Duodenal mucosa (tissue), 2 donors: ENCODE measurements around the gene NTRK3.

Experiments used
- H3K27ac ChIP-seq: one replicate; pipeline ENCODE4 v1.7.0; 2013; ENCODE audit warnings: low read depth, low read length
- H3K27me3 ChIP-seq, 2 donors: one replicate each; pipeline ENCODE4 v1.7.0; 2013; ENCODE audit warnings: low read length in 2 of 2, control low read depth in 1 of 2; ENCODE audit not compliant: insufficient read depth in 2 of 2, control insufficient read depth in 1 of 2
- H3K36me3 ChIP-seq, 2 donors: one replicate each; pipeline ENCODE4 v1.7.0; 2013; ENCODE audit warnings: low read length in 2 of 2, control low read depth in 1 of 2; ENCODE audit not compliant: insufficient read depth in 2 of 2, control insufficient read depth in 1 of 2
- H3K4me1 ChIP-seq, 2 donors: one replicate each; pipeline ENCODE4 v1.7.0; 2013; ENCODE audit warnings: low read length in 2 of 2, control low read depth in 1 of 2; ENCODE audit not compliant: insufficient read depth in 2 of 2, control insufficient read depth in 1 of 2
- H3K4me3 ChIP-seq, 2 donors: one replicate each; pipeline ENCODE4 v1.7.0; 2013; ENCODE audit warnings: low read length in 2 of 2, low read depth in 1 of 2
- H3K9ac ChIP-seq, 2 donors: one replicate each; pipeline ENCODE4 v1.7.0; 2013; ENCODE audit warnings: low read length in 2 of 2, low read depth in 1 of 2
- H3K9me3 ChIP-seq, 2 donors: one replicate each; pipeline ENCODE4 v1.7.0; 2013; ENCODE audit warnings: low read length in 2 of 2, control low read depth in 1 of 2; ENCODE audit not compliant: control insufficient read depth in 1 of 2

NTRK3 gene

DNA sequence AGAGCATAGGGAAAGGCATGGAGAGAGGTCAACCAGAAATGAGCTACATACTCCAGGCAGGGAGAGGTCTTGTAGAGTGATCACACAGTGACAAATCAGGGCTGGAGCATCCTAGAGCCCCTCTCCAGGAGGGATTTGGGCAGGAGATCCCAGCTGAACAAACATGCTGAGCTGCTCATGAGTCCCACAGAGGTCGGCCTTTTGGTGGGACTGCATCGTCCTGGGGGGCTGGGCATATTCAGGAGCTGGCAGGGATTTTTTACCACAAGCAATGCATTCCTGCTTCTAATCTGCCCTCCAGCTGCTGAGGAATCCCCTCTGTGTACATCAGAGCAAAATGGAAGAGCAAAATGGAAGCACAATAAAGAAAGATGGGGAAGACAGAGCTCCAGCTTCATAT, 94.9 kb downstream of the NTRK3 start:
- Histone ChIP-seq H3K27ac (no peak overlapping the region), H3K4me3 (no peak overlapping the region), H3K36me3 (no peaks in the 10 kb centered on the region), H3K4me1 (no peaks in the 10 kb centered on the region), H3K27me3 (no peaks in the 10 kb centered on the region), H3K9ac (no peak overlapping the region), H3K9me3 (no peaks in the 10 kb centered on the region)

DNA sequence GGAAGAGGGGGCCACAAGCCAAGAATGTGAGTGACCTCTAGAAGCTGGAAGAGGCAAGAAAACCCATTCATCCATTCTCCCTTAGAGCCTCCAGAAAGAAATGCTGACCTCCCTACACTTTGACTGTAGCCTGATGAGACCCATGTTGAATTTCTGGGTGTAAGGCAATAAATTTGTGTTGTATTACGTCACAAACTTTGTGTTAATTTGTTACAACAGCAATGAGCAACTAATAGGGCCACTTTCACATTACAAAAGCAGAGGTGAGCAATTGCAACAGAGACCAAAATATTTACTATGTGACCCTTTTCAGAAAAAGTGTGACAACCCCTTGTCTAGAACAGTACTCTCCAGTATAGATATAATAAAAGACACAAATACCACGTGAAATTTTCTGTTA, 101.2 kb downstream of the NTRK3 start:
- Histone ChIP-seq H3K4me3 (no peak overlapping the region), H3K9me3 (no peaks in the 10 kb centered on the region)

DNA sequence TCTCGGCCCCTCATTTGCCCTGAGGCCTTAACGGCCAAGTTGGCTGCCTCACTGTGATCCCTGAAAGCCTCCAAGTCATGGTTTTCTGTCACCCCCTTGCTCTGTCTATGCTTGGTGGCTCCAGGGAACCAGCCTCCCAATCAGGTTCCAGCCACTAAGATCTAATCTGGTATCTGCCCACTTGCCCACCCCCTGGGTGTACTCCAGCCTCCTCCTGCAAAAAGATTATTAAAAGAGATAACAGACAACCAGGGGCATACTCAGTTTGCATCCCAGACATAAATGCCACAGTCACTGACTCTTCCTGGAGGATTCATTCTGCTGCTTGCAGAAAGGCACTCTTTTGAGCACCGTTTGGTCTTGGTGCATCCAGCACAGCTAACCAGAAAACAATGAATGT, 103.9 kb downstream of the NTRK3 start:
- Histone ChIP-seq H3K27ac (no peak overlapping the region), H3K4me3 (no peak overlapping the region), H3K9ac (no peak overlapping the region), H3K4me1 (no peaks in the 10 kb centered on the region), H3K27me3 (no peaks in the 10 kb centered on the region), H3K36me3 (no peaks in the 10 kb centered on the region), H3K9me3 (no peaks in the 10 kb centered on the region)

More for the DNA sequence above, 101.2 kb downstream of the NTRK3 start:
- H3K4me1 ChIP-seq = no peaks in the 10 kb centered on the region
- no peak overlapping the region for H3K9ac ChIP-seq
- no peak overlapping the region for H3K27ac ChIP-seq
- no peaks in the 10 kb centered on the region for H3K36me3 ChIP-seq
- no peaks in the 10 kb centered on the region for H3K27me3 ChIP-seq

DNA sequence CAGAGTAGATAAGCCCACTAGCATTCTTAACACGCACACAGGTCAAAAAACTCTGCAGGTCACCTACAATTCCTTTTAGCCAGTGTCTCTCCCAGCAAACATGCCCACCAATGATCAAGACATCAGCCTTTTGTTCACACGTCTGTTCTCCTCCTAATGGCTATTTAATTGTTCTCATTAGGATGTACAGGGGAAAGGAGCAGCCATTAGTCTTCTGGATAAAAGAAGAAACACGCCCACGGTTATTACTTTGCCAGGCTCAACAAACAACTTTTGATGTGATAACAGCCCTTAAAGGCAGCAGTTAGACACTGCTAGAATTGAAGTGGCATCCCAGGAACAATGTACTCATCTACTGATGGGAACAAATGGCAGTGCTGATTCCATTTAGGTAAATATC, 108.8 kb downstream of the NTRK3 start:
- no peak overlapping the region for H3K4me3 ChIP-seq
- no peaks in the 10 kb centered on the region for H3K4me1 ChIP-seq
- H3K27me3 ChIP-seq = no peaks in the 10 kb centered on the region
- no peak overlapping the region for H3K27ac ChIP-seq
- no peak overlapping the region for H3K9ac ChIP-seq
- no peaks in the 10 kb centered on the region for H3K9me3 ChIP-seq
- H3K36me3 ChIP-seq = no peaks in the 10 kb centered on the region

DNA sequence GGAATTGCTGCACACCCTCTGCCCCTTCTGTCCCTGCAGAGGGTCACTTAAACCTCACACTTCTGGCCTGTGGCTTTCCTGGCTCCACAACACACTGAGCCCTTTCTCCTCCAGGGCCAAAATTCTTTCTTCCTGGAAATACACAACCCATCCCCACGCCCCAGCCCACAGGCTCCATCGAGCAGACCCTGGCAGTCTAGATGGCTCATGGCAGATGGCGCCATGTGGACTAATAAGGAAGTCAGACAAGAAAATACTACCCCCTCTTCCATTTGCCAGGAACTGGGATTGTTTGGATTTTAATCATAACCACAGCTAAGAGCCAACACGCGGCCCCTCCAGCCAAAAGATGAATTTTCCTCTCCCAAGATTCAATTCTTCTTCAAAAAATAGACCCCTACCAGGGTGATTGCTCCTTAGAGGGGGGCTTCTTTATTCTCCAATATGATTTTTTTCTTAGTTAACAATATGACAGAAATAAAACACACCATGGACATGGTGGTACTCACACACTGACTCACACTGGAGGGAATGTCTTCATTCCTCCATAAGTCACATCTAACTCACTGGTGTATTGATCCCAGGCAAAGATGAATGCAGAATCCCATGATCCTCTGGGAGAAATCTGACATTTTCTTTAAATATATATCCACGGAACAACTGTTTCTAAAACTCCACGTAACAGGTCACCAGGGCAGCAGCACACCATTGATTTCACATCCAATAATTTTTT, 111.5 kb downstream of the NTRK3 start:
- no peak overlapping the region for H3K27ac ChIP-seq
- no peaks in the 10 kb centered on the region for H3K36me3 ChIP-seq
- no peak overlapping the region for H3K9ac ChIP-seq
- H3K27me3 ChIP-seq = no peaks in the 10 kb centered on the region
- no peaks in the 10 kb centered on the region for H3K4me1 ChIP-seq
- no peak overlapping the region for H3K4me3 ChIP-seq
- H3K9me3 ChIP-seq = no peaks in the 10 kb centered on the region

DNA sequence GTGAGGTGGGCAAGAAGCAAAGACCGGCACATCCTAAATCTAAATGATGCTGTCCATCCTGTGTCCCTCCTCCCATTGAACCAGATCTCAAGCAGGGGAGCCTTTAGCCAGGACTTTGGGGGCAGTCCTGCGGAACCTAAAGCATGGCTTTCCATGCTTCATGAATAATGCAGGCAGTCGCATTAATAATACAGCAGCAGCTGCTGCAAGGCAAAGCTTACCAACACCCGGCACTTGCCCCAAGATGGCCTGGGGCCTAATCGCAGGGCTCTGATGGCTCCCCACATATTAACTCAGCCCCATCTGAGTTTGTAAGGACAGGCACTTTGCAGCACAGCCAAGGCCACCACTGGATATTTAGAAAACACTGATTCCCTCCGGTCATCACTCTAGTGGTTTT, 114.4 kb downstream of the NTRK3 start:
- Histone ChIP-seq H3K27me3 (no peaks in the 10 kb centered on the region), H3K4me3 (no peak overlapping the region), H3K9ac (no peak overlapping the region)

DNA sequence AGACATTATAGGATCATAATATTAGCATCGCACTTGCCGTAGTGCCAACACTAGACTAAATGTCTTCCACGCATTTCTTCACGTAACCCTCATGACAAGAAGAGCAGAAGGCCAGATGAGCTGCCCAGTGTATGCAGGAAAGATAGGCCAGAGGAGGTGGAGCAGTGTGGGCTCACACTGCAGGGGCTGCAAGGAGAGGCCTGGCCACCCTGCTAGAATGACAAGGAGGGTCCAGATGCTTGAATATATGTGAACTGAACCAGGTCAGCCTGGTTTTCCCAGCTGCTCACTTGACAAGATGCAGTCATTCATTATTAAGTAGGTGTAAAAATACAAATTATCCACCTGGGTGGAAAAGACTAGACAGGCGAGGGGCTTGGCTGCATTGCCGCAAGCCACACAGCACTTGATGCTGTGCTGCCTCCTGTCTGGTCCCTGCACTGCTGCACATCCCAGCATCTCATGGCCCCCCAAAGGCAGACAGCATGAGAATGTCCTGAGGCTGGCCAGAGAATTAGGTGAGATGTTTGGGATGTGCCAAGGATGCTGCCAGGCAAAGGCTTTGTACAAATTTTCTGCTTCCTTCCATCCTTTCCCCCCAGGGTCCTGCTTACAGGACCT, 115.2 kb downstream of the NTRK3 start:
- H3K9ac ChIP-seq = no peak overlapping the region
- no peaks in the 10 kb centered on the region for H3K36me3 ChIP-seq
- H3K4me1 ChIP-seq = no peaks in the 10 kb centered on the region
- no peaks in the 10 kb centered on the region for H3K9me3 ChIP-seq
- no peak overlapping the region for H3K27ac ChIP-seq
- no peaks in the 10 kb centered on the region for H3K27me3 ChIP-seq
- no peak overlapping the region for H3K4me3 ChIP-seq

More for the DNA sequence above, 114.4 kb downstream of the NTRK3 start:
- no peaks in the 10 kb centered on the region for H3K36me3 ChIP-seq
- no peaks in the 10 kb centered on the region for H3K4me1 ChIP-seq
- no peak overlapping the region for H3K27ac ChIP-seq
- no peaks in the 10 kb centered on the region for H3K9me3 ChIP-seq

DNA sequence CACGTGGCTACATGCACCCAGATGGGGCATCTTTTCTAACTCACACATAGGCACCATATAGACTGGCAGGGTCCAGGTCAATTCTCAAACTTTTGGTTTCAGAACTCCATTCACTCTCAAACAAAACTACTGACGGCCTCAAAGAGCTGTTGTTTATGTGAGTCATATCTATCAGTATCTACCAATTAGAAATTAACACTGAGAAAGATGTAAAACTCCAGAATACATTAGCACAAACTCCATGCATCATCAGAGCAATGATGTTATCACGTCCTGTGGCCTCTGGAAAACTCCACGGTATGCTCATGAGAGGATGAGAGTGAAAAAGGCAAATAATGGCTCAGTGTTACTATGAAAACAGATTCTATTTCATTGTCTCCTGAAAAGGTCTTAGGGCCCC, 116.1 kb downstream of the NTRK3 start:
- no peaks in the 10 kb centered on the region for H3K27me3 ChIP-seq
- no peaks in the 10 kb centered on the region for H3K9me3 ChIP-seq
- no peak overlapping the region for H3K9ac ChIP-seq
- H3K27ac ChIP-seq = no peak overlapping the region
- H3K4me3 ChIP-seq = no peak overlapping the region
- no peaks in the 10 kb centered on the region for H3K4me1 ChIP-seq
- no peaks in the 10 kb centered on the region for H3K36me3 ChIP-seq

DNA sequence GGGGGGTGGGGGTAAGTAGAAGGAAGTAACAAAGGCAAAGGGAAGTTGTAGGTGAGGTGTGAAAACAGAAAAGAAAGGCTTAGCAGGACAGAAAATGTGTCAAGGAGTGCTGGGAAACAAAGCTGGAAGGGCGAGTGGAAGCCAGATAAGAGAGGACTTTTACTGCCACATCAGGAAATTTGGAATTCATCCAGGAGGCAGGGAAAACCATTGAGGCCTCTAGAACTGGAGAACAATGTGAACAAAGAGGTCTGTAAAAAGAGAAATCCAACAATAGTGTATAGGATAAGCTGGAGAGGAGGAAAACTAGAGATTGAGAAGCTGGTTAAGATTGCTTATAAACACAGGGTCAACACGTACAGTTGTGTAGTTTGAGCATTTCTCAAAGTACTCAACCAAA, 116.6 kb downstream of the NTRK3 start:
- H3K4me1 ChIP-seq = no peaks in the 10 kb centered on the region
- H3K36me3 ChIP-seq = no peaks in the 10 kb centered on the region
- H3K4me3 ChIP-seq = no peak overlapping the region
- H3K9ac ChIP-seq = no peak overlapping the region
- no peaks in the 10 kb centered on the region for H3K9me3 ChIP-seq
- H3K27ac ChIP-seq = no peak overlapping the region
- no peaks in the 10 kb centered on the region for H3K27me3 ChIP-seq

DNA sequence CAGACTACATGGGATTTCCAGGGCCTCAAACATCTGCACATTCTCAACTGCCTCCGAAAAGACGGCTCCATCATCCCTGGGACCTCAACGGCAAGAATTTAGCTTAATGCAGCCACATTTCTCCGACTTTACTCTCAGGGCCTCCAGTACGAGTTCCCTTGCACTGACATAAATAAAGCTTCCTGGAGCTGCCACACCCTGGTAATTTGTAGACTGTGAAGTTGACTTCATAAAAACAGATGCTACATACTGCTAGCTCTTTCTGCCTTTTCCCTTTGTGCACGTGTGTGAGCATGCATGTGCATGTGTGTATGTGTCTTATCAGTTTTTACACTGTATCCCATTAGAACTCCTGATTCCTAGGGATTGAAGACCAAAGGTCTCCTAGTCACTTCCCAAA, 122.7 kb downstream of the NTRK3 start:
- Histone ChIP-seq H3K27me3 (no peaks in the 10 kb centered on the region), H3K9ac (no peak overlapping the region), H3K27ac (no peak overlapping the region), H3K4me1 (no peaks in the 10 kb centered on the region), H3K4me3 (no peak overlapping the region), H3K9me3 (no peaks in the 10 kb centered on the region), H3K36me3 (no peaks in the 10 kb centered on the region)
